Measurements from ENCODE around the gene PSTPIP2. TPM values are rescaled to one million over a fixed set of nuclear protein-coding genes. Genes with fewer than 3 reads are reported as not detected.

Gene PSTPIP2
- total and polyA plus RNA-seq, 2 of the 13 experiments (the other 11 are each of a cell fraction or from before 2014, with no cell fraction given), result 0.25 to 0.27 TPM

DNA sequence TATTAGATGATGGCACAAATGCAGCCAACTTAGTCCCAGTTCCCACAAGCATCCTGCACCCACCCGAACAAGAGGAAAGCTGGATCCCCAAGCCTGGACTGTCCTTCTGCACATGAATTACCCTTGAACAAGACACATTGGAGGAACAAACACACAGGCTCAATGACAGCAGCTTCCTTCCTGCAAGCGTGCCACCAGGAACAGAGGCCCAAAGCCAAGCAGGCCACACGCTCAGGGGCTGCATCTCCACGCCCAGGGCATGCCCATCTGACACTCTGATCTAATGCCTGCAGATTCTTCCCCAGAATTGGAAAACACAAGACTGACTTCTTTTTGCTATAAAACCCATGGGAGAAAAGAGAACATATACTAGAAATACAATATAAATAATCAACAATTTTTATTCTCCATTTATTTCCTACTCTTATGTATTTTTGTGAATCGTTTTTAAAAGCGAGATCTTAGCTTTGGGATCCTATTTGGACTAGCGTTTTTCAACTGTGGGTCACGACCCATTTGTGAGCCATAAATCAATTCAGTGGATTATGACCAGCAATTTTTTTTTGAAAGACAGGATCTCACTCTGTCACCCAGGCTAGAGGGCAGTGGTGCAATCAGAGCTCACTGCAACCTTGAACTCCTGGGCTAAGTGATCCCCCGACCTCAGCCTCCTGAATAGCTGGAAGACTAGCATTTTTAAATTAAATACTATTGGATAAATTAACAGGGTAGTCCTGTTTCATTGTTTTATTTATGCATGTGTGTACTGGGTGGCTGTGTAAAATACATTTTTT lies 34.4 kb downstream of the PSTPIP2 start (continued):
- TF ChIP-seq, protein P1, sequence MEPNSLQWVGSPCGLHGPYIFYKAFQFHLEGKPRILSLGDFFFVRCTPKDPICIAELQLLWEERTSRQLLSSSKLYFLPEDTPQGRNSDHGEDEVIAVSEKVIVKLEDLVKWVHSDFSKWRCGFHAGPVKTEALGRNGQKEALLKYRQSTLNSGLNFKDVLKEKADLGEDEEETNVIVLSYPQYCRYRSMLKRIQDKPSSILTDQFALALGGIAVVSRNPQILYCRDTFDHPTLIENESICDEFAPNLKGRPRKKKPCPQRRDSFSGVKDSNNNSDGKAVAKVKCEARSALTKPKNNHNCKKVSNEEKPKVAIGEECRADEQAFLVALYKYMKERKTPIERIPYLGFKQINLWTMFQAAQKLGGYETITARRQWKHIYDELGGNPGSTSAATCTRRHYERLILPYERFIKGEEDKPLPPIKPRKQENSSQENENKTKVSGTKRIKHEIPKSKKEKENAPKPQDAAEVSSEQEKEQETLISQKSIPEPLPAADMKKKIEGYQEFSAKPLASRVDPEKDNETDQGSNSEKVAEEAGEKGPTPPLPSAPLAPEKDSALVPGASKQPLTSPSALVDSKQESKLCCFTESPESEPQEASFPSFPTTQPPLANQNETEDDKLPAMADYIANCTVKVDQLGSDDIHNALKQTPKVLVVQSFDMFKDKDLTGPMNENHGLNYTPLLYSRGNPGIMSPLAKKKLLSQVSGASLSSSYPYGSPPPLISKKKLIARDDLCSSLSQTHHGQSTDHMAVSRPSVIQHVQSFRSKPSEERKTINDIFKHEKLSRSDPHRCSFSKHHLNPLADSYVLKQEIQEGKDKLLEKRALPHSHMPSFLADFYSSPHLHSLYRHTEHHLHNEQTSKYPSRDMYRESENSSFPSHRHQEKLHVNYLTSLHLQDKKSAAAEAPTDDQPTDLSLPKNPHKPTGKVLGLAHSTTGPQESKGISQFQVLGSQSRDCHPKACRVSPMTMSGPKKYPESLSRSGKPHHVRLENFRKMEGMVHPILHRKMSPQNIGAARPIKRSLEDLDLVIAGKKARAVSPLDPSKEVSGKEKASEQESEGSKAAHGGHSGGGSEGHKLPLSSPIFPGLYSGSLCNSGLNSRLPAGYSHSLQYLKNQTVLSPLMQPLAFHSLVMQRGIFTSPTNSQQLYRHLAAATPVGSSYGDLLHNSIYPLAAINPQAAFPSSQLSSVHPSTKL (CRISPR knock-in tag; IDR thresholded peaks at IDR 0.05), result 0 out of 2 replicates have a peak, but pooled peaks have one; percentile 18
- TF ChIP-seq RARA (CRISPR knock-in tag; IDR thresholded peaks at IDR 0.05) (peak; percentile 67; the same call in 1 of the 2 replicates), ZNF382 (CRISPR knock-in tag; IDR thresholded peaks at IDR 0.05; ENCODE audit: borderline replicate concordance) (no peak)

DNA sequence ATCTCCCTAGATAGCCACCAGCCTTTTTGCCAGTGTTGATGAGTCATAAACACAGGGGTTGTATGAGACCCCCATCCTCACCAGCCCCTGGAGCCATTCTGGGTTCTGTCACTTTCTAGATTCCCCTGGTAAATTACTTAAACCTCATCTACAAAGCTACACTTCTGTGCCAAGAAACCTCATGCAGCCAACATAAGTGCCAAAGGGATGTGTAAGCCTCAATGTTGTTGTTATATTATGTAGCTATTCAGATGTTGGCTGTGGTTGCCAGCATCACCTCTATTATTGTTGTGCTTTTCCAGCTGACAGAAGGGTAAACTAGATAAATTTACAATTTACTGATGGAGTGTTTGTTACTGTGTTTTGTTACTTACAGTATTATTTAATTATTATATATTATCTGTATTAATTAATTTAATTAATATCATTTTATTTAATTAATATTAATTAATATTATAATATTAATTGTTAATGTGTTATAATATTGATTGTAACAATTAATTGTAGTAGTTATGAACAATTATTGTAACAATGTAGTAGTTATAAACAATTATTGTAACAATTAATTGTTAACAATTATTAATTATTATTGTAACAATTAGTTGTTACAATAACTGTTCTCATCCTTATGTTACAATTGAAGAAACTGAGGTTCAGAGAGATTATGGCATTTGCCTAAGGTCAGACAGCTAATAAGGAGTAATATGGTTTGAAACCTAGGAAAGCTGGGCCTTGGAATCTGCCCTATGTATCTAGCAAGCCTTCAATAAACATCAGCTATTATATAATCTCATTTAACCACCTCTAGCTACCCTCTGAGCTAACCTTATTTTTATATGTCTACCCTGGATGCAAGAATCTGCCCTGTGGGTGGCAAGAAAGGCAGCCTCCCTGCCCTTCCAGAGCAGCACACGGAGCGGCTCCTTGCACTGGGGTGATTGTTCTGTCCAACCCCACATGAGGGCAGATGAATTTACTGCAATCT lies 36.1 kb downstream of the PSTPIP2 start:
- H3K36me3 ChIP-seq (replicated peaks in 1 of 2; ENCODE audit: control insufficient read depth in 1 of 2, insufficient read depth in 2 of 2, low read length in 2 of 2), result no peaks in the 10 kb centered on the region
- no peak overlapping the region for H3K9ac ChIP-seq (ENCODE audit: insufficient read depth, low read depth, low read length)
- H3K4me1 ChIP-seq (ENCODE audit: insufficient read depth, low read length), result 0 out of 2 replicates have a peak, but pooled peaks cover 6% of the 10 kb centered on the region
- no peak overlapping the region for H2AFZ ChIP-seq (ENCODE audit: low read length)
- H3K4me3 ChIP-seq (replicated peaks in 1 of 3; ENCODE audit: insufficient read depth in 1 of 3, low read depth in 2 of 3, low read length in 3 of 3), result no peak overlapping the region
- H3K79me2 ChIP-seq (ENCODE audit: insufficient read depth, low read length), result no peaks in the 10 kb centered on the region
- H3K4me2 ChIP-seq (ENCODE audit: low read depth, low read length), result no peak overlapping the region
- no peak for ATAC-seq
- WGBS (ENCODE audit: low lambda C conversion rate), result 94% methylated on average over 2 of the region's 2 CpGs
- ChIA-PET CTCF (ENCODE audit: low intra/inter-chr PET ratio, low total read pairs) (no interaction called here), POLR2A (no interaction called here)
- intact Hi-C loops (cut with micrococcal nuclease; ENCODE audit: unreplicated experiment), result no loop called here
- in situ Hi-C loops (cut with HindIII; ENCODE audit: extremely low pct_ligation_motif_present, low pct_unique_long_range_greater_than_20kb), result no loop called here
- no TSS peak for BruUV-seq (replicated peaks)
- peaks cover 4 to 16% of the 10 kb centered on the region in 2 experiments; a peak in 4 of 5 replicates for H3K27me3 ChIP-seq (ENCODE audit: control insufficient read depth in 1 of 2, insufficient read depth in 2 of 2, low read length in 2 of 2)
- H4K20me1 ChIP-seq (ENCODE audit: insufficient read depth, low read length), result no peaks in the 10 kb centered on the region
- DNase-seq (ENCODE audit: low spot score), result no peak
- no peak overlapping the region for H3K27ac ChIP-seq (ENCODE audit: extremely low read length, insufficient read depth, low read length)
- no peaks in the 10 kb centered on the region for H3K9me3 ChIP-seq (ENCODE audit: low read length)
- no peak for FAIRE-seq
- TF ChIP-seq TCF7L2 (IDR thresholded peaks at IDR 0.05; ENCODE audit: low read depth, low read length), result no peak
- no peak for TF ChIP-seq ZBTB38 (CRISPR knock-in tag; IDR thresholded peaks at IDR 0.05)
- TF ChIP-seq U2AF1 (optimal IDR thresholded peaks at IDR 0.05; ENCODE audit: low read depth, low read length), result no peak
- no peak for TF ChIP-seq GZF1 (CRISPR knock-in tag; IDR thresholded peaks at IDR 0.05)
- TF ChIP-seq ZNF788 (CRISPR knock-in tag; IDR thresholded peaks at IDR 0.05; ENCODE audit: borderline replicate concordance), result no peak
- no peak for TF ChIP-seq TEF (CRISPR knock-in tag; IDR thresholded peaks at IDR 0.05)
- TF ChIP-seq RFXAP (CRISPR knock-in tag; IDR thresholded peaks at IDR 0.05; ENCODE audit: borderline replicate concordance), result no peak
- TF ChIP-seq KLF9 (CRISPR knock-in tag; IDR thresholded peaks at IDR 0.05; ENCODE audit: low read depth), result no peak
- TF ChIP-seq ZNF44 (CRISPR knock-in tag; IDR thresholded peaks at IDR 0.05), result no peak
- no peak for TF ChIP-seq KLF6 (CRISPR knock-in tag; IDR thresholded peaks at IDR 0.05)
- no peak for TF ChIP-seq CC2D1A (CRISPR knock-in tag; IDR thresholded peaks at IDR 0.05)
- TF ChIP-seq NR2F6 (IDR thresholded peaks at IDR 0.05), result no peak
- no peak for TF ChIP-seq NR2F6 (CRISPR knock-in tag; IDR thresholded peaks at IDR 0.05)
- no peak for TF ChIP-seq NFIB (CRISPR knock-in tag; IDR thresholded peaks at IDR 0.05; ENCODE audit: borderline replicate concordance)

All from HepG2 (cell line).